ENCODE measurements around the gene FADS6.
A peak's percentile ranks its signal among the peaks of the same experiment; 100 is the strongest.

Gene FADS6

DNA sequence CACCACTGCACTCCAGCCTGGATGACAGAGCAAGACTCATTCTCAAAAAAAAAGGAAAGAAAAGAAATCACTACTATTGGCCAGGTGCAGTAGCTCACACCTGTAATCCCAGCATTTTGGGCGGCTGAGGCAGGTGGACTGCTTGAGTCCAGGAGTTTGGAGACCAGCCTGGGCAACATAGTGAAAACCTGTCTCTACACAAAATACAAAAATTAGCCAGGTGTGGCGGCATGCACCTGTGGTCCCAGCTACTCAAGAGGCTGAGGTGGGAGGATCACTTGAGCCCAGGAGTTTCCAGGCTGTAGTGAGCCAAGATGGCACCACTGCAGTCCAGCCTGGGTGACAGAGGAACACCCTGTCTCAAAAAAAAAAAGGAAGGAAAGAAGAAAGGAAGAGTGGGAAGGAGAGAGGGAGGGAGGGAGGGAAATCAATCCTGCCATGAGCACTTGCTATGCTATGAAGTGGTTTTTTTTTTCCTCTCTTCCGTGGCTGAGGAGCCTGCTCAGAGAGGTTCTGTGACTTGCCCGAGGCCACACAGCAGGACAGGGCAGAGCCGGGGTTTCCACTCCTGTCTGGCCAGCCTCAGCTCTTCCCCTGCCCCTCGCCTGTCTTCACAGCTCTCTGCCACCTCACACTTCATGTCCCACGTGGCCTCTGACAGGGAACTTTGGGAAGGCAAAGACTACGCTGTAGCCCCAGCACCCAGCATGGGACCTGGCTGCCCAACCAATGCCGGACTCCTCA, 44.6 kb downstream of the FADS6 start:
- TF ChIP-seq, protein P1, sequence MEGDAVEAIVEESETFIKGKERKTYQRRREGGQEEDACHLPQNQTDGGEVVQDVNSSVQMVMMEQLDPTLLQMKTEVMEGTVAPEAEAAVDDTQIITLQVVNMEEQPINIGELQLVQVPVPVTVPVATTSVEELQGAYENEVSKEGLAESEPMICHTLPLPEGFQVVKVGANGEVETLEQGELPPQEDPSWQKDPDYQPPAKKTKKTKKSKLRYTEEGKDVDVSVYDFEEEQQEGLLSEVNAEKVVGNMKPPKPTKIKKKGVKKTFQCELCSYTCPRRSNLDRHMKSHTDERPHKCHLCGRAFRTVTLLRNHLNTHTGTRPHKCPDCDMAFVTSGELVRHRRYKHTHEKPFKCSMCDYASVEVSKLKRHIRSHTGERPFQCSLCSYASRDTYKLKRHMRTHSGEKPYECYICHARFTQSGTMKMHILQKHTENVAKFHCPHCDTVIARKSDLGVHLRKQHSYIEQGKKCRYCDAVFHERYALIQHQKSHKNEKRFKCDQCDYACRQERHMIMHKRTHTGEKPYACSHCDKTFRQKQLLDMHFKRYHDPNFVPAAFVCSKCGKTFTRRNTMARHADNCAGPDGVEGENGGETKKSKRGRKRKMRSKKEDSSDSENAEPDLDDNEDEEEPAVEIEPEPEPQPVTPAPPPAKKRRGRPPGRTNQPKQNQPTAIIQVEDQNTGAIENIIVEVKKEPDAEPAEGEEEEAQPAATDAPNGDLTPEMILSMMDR (conservative IDR thresholded peaks at IDR 0.05; ENCODE audit: low read length) = no peak
- no peak for DNase-seq (ENCODE audit: low read depth)
- H3K4me3 ChIP-seq (ENCODE audit: low read length) = no peak overlapping the region

DNA sequence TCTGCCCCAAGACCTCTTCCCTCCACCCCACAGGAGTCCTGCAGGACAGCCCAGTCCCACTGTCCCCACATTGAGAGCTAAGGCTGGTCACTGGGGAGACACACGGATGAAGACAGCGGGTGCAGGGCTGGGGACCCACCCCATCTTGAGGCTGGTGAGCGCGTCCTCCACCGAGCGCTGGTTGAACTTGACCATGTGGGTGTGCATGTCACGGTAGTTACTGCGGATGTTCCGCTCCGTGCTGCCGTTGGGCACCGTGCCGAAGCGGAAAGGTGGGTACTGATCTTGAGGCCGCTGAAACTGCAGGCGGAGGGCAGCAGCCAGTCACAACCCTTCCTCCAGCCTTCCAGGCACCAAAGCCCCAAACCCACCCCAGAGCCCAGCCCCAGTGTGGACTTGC, 46.8 kb downstream of the FADS6 start:
- TF ChIP-seq, protein P1 (conservative IDR thresholded peaks at IDR 0.05; ENCODE audit: low read length) = no peak
- no peak for DNase-seq (ENCODE audit: low read depth)
- no peak overlapping the region for H3K4me3 ChIP-seq (ENCODE audit: low read length)

DNA sequence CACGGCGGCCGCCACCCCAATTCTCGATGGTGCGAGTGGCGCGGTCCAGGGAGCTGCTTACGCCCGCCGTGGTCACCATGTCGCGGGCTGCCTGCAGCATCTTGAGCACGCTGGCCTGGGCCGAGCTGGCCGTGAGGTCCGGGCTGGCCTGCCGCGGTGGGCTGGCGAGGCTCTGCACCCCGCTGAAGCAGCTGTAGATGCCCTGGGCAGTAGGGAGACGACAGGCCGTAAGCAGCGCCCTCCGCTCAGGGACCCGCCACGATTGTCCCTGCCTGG, 50.1 kb downstream of the FADS6 start:
- no peak for DNase-seq (ENCODE audit: low read depth)
- TF ChIP-seq, protein P1 (conservative IDR thresholded peaks at IDR 0.05; ENCODE audit: low read length) = no peak
- H3K4me3 ChIP-seq (ENCODE audit: low read length) = no peak overlapping the region

DNA sequence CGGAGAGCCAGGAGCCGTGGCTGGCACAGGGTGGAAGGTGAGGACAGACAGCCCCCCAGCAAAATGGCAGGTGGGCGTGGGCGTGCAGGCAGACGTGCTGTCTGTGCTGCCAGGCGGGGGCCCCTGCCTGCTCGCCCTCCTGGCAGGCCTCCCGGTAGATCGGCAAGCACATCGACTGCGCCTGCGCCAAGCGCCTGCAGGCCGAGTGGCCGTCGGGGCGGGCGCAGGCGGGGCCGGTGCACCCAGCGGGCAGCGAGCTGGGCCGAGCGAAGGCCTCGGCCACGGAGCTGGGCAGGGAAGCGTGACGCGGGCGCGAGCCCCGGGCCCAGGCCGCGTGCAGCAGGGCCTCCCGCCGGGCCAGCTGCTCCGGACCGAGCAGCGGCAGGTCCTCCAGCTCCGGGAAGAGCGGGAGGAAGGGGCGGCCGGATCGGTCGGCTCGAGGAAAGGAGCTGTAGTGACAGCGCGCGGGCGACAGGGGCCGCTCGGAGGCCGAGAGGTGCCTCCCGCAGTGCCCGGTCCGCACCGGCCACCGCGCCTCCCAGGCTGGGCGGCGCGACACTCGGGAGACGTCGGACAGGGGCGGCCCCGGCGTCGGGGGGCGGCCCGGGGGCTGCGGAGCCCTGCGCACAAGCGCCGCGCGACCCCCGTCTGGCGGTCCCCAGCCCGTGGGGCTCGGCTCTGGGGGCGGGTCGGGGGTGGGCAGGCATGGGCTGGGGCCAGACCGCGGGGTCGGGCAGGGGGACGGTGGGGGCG, 50.7 kb downstream of the FADS6 start:
- peak; percentile 53 for DNase-seq (ENCODE audit: low read depth)
- peak overlapping the region; percentile 17; the same call in 1 of the 2 replicates for H3K4me3 ChIP-seq (ENCODE audit: low read length)
- TF ChIP-seq, protein P1 (conservative IDR thresholded peaks at IDR 0.05; ENCODE audit: low read length) = peak; percentile 45

DNA sequence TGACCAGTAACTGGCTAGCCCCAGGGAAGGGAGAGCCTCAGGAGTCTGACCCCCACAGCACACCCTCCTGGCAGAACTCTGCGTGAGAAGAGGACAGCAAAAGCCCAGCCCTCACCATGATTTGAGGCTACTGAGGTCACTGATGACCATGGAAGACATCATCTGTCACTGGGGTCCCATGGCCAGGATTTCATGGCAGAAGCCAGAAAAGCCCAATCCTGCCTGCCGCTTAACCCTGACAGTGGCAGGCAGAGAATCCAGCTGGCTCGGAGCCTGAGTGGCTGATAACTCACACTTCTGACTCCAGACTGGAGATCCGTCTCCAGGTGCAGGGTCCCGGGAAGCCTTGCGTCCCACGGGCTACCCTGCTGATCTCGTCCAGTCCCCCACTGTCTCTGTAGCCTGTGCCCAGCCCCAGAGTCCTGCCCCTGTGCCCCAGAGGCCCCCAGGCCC, 51.3 kb downstream of the FADS6 start:
- 0 out of 2 replicates have a peak overlapping the region, but pooled peaks have one; percentile 15 for H3K4me3 ChIP-seq (ENCODE audit: low read length)
- TF ChIP-seq, protein P1 (conservative IDR thresholded peaks at IDR 0.05; ENCODE audit: low read length) = no peak
- DNase-seq (ENCODE audit: low read depth) = no peak

DNA sequence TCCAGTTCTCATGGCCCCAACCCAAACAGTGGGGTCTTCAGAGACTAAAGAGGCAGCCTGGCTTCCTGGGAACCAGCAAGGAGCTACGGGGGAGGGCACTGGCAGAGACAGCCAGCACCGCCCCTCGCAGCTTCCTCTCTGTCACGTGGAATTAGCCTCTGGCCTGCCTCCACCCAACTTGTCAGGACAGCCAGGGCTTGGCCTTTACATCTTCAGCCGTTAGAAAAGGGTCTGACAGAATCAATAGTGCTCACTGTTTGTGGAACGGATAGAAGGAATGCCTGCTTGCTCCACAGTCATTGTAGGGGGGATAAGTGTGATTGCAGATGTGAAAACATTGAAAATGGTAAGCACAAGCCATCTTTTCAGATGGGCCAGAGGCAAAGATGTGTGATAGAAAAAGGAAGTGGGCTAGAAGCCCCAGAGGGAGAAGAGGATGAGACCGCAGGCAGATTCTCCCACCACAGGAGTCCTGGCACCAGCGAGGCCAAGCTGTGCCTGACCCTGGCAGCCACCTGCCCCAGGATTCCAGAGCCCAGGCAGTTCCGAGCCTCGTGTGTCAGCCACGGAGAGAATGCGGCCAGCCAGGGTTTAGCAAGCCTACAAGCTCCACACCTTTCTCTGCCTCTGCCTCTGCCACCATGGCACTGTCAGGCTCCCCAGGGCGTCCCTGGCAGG, 52.3 kb downstream of the FADS6 start:
- TF ChIP-seq, protein P1 (conservative IDR thresholded peaks at IDR 0.05; ENCODE audit: low read length) = no peak
- peak; percentile 39 for DNase-seq (ENCODE audit: low read depth)
- no peak overlapping the region for H3K4me3 ChIP-seq (ENCODE audit: low read length)
